Measurements from ENCODE around the gene TGFB1I1. TPM values are rescaled to one million over a fixed set of nuclear protein-coding genes. Genes with fewer than 3 reads are reported as not detected.

TGFB1I1 gene
- total and polyA plus RNA-seq, 2 of the 13 experiments (the other 11 are each of a cell fraction or from before 2014, with no cell fraction given): 0.80 to 2.9 TPM

DNA sequence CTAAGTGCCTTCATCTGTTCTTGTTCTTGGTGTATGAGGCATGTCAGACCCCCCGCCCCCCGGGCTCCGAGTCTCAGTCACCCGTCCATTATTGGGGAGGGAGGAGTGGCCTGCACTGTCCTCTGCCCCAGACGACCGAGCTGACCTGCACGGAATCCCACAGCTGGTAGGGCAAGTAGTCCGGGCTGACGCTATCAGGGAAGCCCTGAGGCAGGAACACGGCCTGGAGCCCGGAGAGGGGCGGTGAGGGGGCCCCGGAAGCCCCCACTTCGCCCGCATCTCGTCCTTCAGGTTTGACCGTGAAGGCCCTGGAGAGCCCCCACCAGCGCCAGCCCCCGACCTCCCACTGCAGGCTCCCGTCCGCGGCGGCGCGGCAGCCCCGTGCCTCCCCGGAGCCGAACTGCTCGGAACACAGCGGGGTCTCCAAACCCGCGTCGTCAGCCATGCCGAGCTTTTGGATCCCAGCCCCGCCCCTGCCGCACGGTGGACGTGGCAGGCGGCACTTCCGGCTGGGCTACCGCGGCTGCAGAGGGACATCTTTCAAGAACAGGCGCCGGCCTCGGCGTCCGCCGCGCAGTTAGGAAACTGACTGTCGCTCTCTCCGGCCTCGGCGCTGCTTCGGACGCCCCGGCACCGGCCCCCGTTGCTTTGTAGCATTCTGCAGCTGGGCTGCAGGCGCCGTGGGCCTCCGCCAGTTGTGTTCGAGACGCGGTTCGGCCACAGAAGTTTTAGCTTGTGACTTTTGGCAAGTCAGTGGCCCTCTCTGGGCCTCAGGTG lies 36.2 kb downstream of the TGFB1I1 start, which contains the start of gene RUSF1 (continued):
- TF ChIP-seq, protein P1, sequence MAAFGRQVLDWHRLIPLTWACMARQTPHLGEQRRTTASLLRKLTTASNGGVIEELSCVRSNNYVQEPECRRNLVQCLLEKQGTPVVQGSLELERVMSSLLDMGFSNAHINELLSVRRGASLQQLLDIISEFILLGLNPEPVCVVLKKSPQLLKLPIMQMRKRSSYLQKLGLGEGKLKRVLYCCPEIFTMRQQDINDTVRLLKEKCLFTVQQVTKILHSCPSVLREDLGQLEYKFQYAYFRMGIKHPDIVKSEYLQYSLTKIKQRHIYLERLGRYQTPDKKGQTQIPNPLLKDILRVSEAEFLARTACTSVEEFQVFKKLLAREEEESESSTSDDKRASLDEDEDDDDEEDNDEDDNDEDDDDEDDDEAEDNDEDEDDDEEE (CRISPR knock-in tag; IDR thresholded peaks at IDR 0.05): peak; percentile 93
- TF ChIP-seq SSRP1 (CRISPR knock-in tag; IDR thresholded peaks at IDR 0.05) (no peak; the same call in 1 of the 2 replicates), KAT2B (IDR thresholded peaks at IDR 0.05; ENCODE audit: borderline replicate concordance, low read depth, low read length) (no peak), MTF2 (CRISPR knock-in tag; IDR thresholded peaks at IDR 0.05; ENCODE audit: borderline replicate concordance) (no peak), ZNF709 (CRISPR knock-in tag; IDR thresholded peaks at IDR 0.05) (peak; percentile 94), NFE2 (CRISPR knock-in tag; IDR thresholded peaks at IDR 0.05) (no peak), ZNF34 (CRISPR knock-in tag; IDR thresholded peaks at IDR 0.05; ENCODE audit: borderline replicate concordance) (peak; percentile 95; the same call in 1 of the 2 replicates), RAD21 (CRISPR knock-in tag; IDR thresholded peaks at IDR 0.05) (peak; percentile 42), ZNF326 (CRISPR knock-in tag; IDR thresholded peaks at IDR 0.05; ENCODE audit: borderline replicate concordance) (no peak), IKZF1 (IDR thresholded peaks at IDR 0.05) (no peak), ZMYM2 (CRISPR knock-in tag; IDR thresholded peaks at IDR 0.05) (peak; percentile 33; the same call in 1 of the 2 replicates), SCMH1 (CRISPR knock-in tag; IDR thresholded peaks at IDR 0.05; ENCODE audit: borderline replicate concordance) (no peak), ZFP36 (IDR thresholded peaks at IDR 0.05; ENCODE audit: borderline replicate concordance, low read depth, low read length, partially characterized antibody) (no peak), GATA4 (IDR thresholded peaks at IDR 0.05; ENCODE audit: borderline replicate concordance, low read depth) (no peak; the same call in 1 of the 2 replicates), MAFF (IDR thresholded peaks at IDR 0.05; ENCODE audit: low read depth, low read length) (no peak), CEBPB (IDR thresholded peaks at IDR 0.05; ENCODE audit: borderline replicate concordance, low read depth, low read length) (no peak), ZNF775 (CRISPR knock-in tag; IDR thresholded peaks at IDR 0.05; ENCODE audit: borderline replicate concordance) (0 out of 2 replicates have a peak, but pooled peaks have one; percentile 20), MAF1 (CRISPR knock-in tag; IDR thresholded peaks at IDR 0.05; ENCODE audit: borderline replicate concordance) (peak; percentile 63), ZNF282 (IDR thresholded peaks at IDR 0.05; ENCODE audit: partially characterized antibody) (no peak), RNF2 (conservative IDR thresholded peaks at IDR 0.05; ENCODE audit: low read depth) (peak; percentile 67; the same call in 1 of the 2 replicates), ZNF790 (CRISPR knock-in tag; IDR thresholded peaks at IDR 0.05; ENCODE audit: borderline replicate concordance) (peak; percentile 82; the same call in 1 of the 2 replicates), ZNF235 (CRISPR knock-in tag; IDR thresholded peaks at IDR 0.05; ENCODE audit: borderline replicate concordance) (peak; percentile 40; the same call in 1 of the 2 replicates), KDM2A (CRISPR knock-in tag; IDR thresholded peaks at IDR 0.05; ENCODE audit: borderline replicate concordance, low read depth) (peak; percentile 99), ZFAT (CRISPR knock-in tag; conservative IDR thresholded peaks at IDR 0.05) (no peak)
- TF ChIP-seq, protein P2, sequence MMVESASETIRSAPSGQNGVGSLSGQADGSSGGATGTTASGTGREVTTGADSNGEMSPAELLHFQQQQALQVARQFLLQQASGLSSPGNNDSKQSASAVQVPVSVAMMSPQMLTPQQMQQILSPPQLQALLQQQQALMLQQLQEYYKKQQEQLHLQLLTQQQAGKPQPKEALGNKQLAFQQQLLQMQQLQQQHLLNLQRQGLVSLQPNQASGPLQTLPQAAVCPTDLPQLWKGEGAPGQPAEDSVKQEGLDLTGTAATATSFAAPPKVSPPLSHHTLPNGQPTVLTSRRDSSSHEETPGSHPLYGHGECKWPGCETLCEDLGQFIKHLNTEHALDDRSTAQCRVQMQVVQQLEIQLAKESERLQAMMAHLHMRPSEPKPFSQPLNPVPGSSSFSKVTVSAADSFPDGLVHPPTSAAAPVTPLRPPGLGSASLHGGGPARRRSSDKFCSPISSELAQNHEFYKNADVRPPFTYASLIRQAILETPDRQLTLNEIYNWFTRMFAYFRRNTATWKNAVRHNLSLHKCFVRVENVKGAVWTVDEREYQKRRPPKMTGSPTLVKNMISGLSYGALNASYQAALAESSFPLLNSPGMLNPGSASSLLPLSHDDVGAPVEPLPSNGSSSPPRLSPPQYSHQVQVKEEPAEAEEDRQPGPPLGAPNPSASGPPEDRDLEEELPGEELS (CRISPR knock-in tag; IDR thresholded peaks at IDR 0.05): peak; percentile 67; the same call in 1 of the 2 replicates
- TF ChIP-seq, protein P3, sequence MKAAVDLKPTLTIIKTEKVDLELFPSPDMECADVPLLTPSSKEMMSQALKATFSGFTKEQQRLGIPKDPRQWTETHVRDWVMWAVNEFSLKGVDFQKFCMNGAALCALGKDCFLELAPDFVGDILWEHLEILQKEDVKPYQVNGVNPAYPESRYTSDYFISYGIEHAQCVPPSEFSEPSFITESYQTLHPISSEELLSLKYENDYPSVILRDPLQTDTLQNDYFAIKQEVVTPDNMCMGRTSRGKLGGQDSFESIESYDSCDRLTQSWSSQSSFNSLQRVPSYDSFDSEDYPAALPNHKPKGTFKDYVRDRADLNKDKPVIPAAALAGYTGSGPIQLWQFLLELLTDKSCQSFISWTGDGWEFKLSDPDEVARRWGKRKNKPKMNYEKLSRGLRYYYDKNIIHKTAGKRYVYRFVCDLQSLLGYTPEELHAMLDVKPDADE (CRISPR knock-in tag; IDR thresholded peaks at IDR 0.05): peak; percentile 72
